ENCODE data around the gene RHOU. TPM values are rescaled to one million over a fixed set of nuclear protein-coding genes. Genes with fewer than 3 reads are reported as not detected.

The RHOU gene
- polyA plus RNA-seq, 2 of the 4 experiments (the other 2 are of a cell fraction) = 11.5 to 14.7 TPM

- FAIRE-seq = no peak
- CTCF ChIA-PET = interaction anchor here (0.6 to 1.7 kb wide), 4 partner anchors 10 to 61 kb away, joined by 3 to 6 read pairs (median 3); no protein-coding TSS in a partner anchor
- no peak for DNase-seq (ENCODE audit: low read depth in 1 of 2, low spot score in 1 of 2)
- no peak for ATAC-seq
- no peak for TF ChIP-seq BCL3 (IDR thresholded peaks at IDR 0.05)
- TF ChIP-seq EHMT2 (IDR thresholded peaks at IDR 0.05; ENCODE audit: low read depth) = no peak
- TF ChIP-seq RARB (CRISPR knock-in tag; IDR thresholded peaks at IDR 0.05) = no peak
- no peak for TF ChIP-seq RNF2 (IDR thresholded peaks at IDR 0.05; ENCODE audit: borderline replicate concordance, low read depth)
- Histone ChIP-seq H3K9me3 (no peaks in the 10 kb centered on the region), H3K4me3 (no peak overlapping the region), H3K4me2 (no peak overlapping the region), H3K27ac (no peak overlapping the region), H3K4me1 (0 out of 3 replicates have a peak, but pooled peaks cover 3% of the 10 kb centered on the region)
- POLR2A ChIA-PET = no interaction called here
- 69% methylated on average over 4 of the region's 4 CpGs for WGBS (ENCODE audit: missing lambda C conversion rate)
Measured at GRCh38 chr1:228795596-228795995, 60.3 kb downstream of the RHOU start.

Other genes starting within 250 kb of the RHOU start
- 63.9 and 82.8 TPM in 2 replicates for gene RNF187, start 248.1 kb upstream of the RHOU start, polyA plus RNA-seq (2011; rRNA removed)
- 52.7 to 67.5 TPM (median 64.5 TPM) in 3 replicates for gene RNF187, start 248.1 kb upstream of the RHOU start, polyA plus RNA-seq (2017; fragmentation: RNase III; extraction: RNeasy Plus Mini Kit Qiagen cat#74134 plus additional on column Dnase treatment)

Data from A549 (cell line).